HG03103 (cell line): ENCODE measurements around the gene CMIP.

Experiments used
- ATAC-seq: cut with Tn5 transposase; IDR thresholded peaks from one replicate; pipeline ENCODE4 v1.9.1; 2021; ENCODE audit warnings: low read depth; ENCODE audit not compliant: unreplicated experiment

Gene CMIP

GRCh38 chr16:81445966-81446906, 1.6 kb downstream of the CMIP start:
- ATAC-seq, result no peak

DNA sequence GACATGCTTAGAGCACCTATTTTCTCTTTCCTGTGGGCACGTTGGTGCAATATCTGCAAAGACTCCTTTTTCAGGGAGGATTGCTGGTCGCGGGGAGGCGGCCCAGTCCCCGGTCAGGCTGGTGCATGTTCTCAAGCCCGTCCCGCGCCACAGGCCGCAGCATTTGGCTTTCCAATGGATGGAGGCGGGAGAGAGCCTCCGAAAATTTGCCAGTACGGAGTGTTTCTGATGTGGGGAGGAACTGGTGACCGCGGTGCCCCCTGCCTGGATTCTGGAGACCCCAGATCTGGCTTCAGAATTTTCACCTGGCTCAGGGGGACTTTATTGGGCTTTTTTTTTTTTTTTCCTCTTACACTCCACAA, 2.3 kb downstream of the CMIP start:
- ATAC-seq, result no peak

- no peak for ATAC-seq
Measured at GRCh38 chr16:81447383-81448101, 2.9 kb downstream of the CMIP start.

DNA sequence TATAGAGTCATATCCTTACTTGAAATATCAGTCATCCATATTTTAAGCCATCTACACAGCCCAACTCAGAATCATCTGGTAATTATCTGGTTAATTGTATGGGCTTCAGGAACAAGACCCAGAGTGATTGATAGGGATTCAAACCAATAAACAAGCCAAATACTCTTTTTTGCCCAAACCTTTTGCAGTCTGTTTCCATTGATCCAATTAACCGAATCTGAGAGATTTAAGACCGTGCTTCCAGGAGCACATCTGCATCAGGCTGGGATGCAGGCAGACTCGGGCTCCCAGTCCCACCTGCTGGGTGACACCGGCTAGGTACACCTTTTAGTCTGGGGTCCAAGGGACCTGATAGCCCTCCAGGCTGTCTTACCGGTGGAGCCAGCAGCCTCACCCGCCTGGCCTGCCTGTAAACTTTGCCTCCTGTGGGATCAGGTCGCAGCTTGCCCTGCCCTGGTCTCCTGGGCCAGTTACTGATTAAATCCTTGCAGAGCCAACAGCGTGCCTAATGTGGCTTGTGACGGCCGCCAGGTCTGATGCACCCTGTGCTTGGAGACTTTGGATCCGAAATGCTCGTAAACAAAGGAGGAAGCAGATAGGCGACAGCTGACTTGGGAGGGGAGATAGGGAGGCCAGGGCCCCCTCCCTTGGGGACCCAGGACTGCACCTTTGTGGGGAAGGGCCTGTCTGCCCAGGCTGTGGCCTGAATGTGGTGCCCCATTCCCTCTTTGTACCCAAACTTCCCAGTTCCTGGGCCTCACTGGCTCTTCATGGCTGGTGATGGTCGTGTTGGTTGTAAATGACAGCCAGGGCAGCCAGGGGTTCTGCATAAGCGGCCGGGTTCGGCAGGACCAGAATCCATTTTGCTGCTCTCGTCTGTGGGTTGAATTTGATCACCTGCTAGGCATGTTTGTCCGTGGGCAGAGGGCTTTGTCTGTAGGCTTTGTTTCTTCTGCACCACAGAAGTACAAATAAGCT, 3.8 kb downstream of the CMIP start:
- no peak for ATAC-seq

GRCh38 chr16:81449241-81449640, 4.6 kb downstream of the CMIP start:
- ATAC-seq, result no peak

DNA sequence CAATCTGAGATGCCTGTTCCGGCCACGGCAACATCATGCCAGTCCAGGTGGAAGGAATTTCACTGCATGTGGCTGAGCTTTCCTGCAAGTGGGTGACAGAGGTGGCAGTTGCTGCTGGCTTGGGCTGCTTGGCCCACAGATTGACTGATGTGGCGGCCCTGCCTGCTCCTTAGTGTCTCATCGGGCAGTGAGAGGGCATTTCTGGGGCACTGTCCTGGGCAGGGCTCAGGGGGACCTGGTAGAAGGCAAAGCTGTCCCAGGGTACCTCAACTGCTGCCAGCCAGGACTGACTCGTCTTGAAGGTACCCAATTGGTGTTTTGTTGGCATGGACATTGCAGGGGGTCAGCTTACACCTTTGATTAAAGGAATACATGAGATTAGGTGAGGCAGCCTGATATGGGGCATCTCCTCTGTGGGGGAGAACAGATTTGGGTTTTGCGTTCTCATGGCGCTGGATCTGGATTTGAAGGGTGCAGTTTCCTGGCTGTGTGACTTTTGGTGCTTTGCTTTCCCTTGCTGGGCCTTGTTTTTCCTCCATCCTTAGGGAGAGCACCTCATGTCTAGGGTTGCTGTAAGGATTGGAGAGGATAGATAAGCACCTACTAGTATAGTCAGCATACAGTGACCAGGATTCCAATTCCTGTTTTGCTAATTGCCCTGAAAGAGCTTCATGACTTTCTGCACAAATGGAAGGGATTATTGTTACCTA, 5.4 kb downstream of the CMIP start:
- ATAC-seq, result no peak

- ATAC-seq, result no peak
Measured at GRCh38 chr16:81450783-81451491, 6.3 kb downstream of the CMIP start.

GRCh38 chr16:81451753-81452680, 7.4 kb downstream of the CMIP start:
- ATAC-seq, result no peak

- ATAC-seq, result no peak
Measured at GRCh38 chr16:81453091-81453728, 8.6 kb downstream of the CMIP start.

GRCh38 chr16:81454044-81454443, 9.4 kb downstream of the CMIP start:
- no peak for ATAC-seq

DNA sequence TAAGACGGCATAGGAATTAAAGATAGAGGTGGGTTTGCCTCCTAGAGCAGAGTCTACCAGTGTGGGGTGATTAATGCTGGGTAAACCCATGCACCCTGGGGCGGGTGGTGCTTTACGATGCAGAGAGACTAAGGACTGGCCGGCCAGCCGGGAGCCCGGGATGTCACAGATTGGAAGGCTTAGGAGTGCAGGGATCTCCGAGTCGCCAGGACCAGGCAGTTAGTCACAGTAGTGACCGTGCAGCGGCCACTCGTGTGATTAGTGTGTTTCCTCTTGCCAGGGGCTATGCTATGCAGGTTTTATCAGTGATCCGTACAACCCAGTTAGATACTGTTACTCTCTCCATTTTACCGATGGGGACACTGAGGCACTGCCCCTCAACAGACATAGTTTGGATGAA, 10.4 kb downstream of the CMIP start:
- ATAC-seq, result no peak

- no peak for ATAC-seq
Measured at GRCh38 chr16:81455720-81456494, 11.3 kb downstream of the CMIP start.

DNA sequence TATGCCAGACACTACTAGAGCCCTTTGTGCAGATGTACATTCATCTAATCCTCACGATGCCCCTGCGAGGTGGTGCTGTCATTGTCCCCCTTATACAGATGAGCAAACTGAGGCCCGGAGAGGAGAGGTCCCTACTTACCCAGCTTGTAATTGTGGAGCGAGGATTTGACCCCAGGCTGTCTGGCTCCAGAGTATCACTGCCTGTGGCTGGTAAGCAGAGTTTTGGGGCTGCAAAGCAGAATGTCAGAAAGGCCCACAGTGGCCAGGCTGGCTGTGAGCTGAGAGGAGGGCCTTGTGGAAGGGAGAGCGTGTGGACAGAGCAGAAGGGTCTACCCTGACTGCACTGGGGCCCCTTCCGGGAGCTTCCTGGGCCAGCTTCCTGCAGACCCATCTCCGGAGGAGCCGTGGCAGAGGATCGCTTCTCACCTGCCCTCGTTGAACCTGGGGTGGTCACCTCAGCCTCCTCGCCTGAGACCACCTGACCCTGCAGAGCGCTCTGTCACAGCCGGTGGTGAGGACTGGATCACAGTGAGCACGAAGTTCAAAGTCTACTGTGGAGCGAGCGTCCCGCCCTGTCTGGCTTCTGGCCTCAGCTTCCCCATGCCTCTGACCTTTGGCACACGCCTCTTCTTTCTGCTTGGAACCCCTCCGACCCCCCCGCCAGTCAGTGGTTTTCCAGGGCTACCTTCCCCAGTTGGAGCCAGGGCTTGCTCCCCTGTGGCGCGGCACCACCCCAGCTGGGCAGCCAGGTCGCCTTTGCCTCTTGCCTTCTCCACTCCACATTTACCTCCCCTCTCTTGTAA, 12.1 kb downstream of the CMIP start:
- ATAC-seq, result no peak

DNA sequence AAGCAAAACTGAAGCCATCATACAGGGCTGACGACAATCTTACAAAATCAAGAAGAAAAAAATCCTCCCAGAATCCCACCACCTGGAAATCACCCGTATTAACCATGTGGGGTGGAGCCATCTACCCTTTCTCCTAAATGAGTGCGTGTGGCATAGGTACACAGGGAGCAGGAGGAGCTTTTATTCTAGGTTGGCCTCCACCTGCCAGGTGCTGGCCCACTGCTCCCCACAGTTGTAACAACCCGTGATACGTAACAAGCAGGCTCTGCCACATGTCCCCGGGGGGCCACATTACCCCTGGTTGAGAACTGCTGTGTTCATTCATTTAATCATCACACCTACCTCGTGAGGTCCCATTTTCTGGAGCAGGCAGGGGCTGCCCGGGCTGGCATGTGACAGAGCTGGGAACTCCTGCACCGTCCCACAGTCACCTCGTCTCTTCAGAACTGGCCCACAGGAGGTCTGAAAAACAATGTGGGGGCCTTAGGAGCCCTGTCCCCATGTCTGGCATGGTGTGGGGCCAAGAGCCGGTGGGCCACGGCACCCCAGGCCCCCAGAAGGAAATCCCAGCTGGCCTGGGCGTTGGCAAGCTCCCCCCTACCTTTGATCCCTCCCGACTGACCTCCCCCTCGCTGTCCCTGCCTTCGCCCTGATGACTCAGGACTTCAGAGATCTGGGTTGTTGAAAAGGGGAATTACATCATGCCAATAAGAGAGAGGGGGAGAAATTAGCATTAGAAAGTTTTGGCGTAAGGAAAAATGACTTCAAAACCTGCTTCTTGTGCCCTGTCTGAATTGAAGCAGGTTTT, 12.9 kb downstream of the CMIP start:
- no peak for ATAC-seq

DNA sequence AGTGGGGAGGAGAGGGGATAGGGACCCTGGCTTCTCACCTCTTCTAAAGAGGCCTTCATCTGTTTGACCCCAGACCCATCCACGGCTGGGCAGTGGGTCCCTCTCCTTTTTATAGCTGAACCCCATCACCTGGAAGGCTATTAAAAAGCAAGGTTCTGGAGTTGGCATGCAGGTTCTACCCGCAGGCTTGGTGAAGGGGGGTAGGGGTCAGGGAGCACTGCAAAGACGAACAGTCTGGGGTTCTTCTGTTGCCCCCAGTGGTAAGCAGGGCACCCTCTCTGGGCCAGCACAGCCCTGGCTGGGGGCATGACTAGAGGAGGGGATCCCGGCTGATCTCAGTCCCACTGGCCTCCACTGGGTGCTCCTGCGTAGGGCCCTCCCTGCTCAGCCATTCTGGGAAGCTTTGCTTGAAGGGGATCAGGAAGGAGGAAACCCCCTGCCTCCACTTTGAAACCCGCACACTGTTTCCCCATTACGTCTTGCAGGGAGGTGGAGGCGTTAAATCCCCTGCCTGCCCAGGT, 13.6 kb downstream of the CMIP start:
- no peak for ATAC-seq
